GM08714 (cell line): ENCODE measurements around the gene IRF4.

ENCODE experiments used
- H3K4me3 ChIP-seq: fragments of 200-500 bp; sonication (Bioruptor generic); 2 replicates; pipeline ENCODE4 v1.5.1; 2014; ENCODE audit warnings: mild to moderate bottlenecking, low read length, inconsistent platforms
- ZNF274 ChIP-seq: IDR thresholded peaks from 2 replicates; pipeline ENCODE4 v1.6.1; 2012; ENCODE audit warnings: mild to moderate bottlenecking, low read depth, low read length

IRF4 gene

DNA sequence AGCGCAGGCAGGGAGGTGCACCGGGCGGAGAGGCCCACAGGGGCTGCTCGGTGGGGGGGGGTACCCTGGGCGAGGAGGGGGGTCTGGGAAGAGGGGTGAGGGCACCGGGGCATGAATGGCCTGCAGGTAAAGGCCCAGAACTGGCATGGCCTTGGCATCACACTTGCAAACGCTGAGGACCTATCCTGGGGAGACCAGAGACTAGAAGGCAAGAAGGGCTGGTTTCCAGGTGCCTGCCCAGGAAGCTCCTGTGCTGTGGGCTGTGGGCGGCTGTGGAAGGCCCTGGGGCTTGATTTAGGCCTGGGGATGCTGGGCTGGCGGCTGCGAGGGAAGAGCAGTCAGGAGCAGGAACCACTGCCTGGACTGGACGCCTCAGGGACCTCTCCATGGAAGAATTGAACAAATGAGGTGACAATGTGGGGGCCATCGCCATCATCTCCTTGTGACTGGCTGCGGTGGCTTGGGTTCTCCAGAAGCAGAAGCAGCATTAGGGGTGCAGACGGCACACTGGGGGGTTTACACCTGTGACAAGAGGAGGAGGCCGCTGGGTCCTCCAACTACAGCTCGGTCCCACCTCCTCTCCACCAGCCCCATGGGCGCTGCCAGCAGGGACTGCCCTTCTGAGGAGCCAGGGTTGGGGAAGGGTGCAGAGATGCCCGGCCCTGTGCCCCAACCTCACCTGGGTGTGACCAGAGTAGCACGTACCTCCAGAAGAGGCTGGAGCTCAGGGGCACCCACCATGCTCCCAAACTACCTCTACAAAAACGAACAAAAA is 32.1 kb upstream of the IRF4 start:
- TF ChIP-seq ZNF274, result no peak
- H3K4me3 ChIP-seq, result no peak overlapping the region

DNA sequence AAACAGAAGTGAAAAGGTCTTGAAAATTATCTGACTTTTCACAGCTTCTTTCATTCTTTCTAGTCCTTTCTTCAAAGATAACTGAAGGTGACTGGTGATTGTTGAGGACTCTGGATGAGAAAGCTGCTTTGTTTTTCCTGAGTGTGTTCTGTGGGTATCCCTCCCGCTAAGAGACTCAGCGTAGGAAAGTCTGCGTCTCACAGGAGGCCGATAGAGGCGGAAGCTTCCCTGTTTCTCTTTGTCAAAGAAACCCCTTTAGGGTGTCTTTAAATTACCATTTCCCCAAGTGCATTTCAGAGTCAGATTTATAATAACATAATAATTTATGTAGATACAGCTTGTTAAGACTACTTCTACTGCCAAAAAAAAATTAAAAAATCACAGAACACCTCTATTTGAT is 31.2 kb upstream of the IRF4 start:
- no peak overlapping the region for H3K4me3 ChIP-seq

DNA sequence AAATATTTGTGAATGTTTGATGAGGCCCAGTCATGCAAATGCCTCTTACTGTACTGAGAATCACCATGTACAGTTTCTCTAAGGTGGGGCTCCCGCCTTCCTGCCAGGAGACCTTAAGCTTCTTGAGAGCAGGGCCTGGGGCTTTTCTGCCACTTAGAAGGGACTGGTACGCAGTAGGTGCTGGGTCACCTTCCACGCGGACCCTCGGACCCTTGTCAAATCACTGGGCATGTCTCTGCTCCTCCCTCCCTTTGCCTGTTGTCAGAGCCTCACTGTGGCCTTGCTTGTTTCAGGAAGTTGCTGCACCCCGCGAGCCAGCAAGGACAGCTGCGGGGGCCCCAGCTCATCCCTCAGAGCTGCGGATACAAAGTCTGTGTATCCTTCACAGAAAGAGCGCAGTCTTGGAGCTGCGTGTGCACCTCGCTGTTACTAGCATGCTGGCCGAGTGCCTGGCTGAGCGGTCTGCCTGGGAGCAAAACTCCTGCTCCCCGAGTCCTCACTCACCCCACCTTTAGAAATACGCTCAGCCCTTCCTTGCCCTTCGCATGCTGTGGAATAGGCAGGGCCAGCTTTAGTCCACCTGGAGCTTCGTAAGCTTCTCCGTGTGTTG is 30.7 kb upstream of the IRF4 start:
- no peak for TF ChIP-seq ZNF274
- H3K4me3 ChIP-seq, result no peak overlapping the region

More for the DNA sequence above, 31.2 kb upstream of the IRF4 start:
- no peak for TF ChIP-seq ZNF274

- no peak overlapping the region for H3K4me3 ChIP-seq
- no peak for TF ChIP-seq ZNF274
Measured at GRCh38 chr6:361411-362132, 30.0 kb upstream of the IRF4 start.

GRCh38 chr6:362231-362923 is 29.2 kb upstream of the IRF4 start:
- no peak for TF ChIP-seq ZNF274
- H3K4me3 ChIP-seq, result no peak overlapping the region

- TF ChIP-seq ZNF274, result no peak
- no peak overlapping the region for H3K4me3 ChIP-seq
Measured at GRCh38 chr6:362924-363249, 28.7 kb upstream of the IRF4 start.

- H3K4me3 ChIP-seq, result no peak overlapping the region
- TF ChIP-seq ZNF274, result no peak
Measured at GRCh38 chr6:363291-363690, 28.3 kb upstream of the IRF4 start.

GRCh38 chr6:363909-364308 is 27.6 kb upstream of the IRF4 start:
- no peak for TF ChIP-seq ZNF274
- no peak overlapping the region for H3K4me3 ChIP-seq

DNA sequence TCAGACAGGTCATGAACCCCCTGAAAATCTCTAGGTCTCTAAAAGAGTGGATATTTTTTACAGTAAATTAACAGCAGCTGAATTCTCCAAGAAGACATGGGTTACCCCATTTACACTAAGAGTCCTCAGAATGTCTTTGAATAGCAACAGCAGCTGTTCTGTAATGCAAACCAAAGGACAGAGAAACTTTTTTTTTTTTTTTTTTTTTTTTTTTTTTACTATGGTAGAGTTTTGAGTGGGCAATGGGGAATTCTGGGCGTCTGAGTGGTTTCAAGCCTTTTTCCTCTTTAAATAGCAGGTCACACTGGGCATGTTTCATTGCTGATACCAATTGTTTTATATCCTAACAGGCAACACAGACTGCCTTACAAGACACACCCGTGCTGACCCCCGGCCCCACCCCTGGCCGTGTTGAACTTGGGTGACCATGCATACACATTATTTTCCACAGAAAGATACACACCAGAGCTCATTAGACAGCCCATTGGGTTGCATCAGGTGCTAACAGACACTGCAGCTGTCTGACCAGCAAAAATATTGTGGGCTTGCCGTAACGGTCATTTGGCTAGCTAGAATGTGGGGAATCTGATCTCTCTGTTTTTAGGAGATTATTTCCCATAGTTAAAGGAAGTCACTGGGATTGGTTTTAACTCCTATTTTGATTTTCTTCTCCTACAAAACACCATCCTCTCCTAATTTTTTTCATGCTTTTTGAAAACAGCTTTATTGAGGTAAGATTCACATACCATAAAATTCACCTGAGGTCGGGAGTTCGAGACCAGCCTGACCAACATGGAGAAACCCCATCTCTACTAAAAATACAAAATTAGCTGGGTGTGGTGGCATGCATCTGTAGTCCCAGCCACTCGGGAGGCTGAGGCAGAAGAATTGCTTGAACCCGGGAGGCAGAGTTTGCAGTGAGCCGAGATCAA is 26.7 kb upstream of the IRF4 start:
- TF ChIP-seq ZNF274, result no peak

DNA sequence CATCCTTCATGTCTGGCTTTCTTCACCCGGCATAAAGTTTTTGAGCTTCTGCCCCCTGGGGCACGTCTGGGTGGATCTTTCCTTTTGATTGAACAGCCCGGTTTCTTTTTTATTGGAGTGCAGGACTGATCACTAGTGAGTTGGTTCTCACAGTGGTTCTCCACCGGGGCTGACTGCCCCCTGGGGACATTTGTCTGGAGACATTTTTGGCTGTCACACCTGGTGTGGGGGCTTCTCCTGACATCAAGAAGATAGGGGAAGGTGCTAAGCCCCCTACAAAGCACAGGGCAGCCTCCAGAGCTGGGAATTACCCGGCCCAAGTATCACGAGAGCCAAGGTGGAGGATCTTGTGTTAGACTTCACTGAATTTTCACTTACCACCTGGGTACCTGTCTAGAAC is 25.7 kb upstream of the IRF4 start:
- H3K4me3 ChIP-seq, result no peak overlapping the region; the same call in 1 of the 2 replicates
- TF ChIP-seq ZNF274, result no peak

More for the DNA sequence above, 26.7 kb upstream of the IRF4 start:
- H3K4me3 ChIP-seq, result no peak overlapping the region

GRCh38 chr6:366389-367297 is 24.9 kb upstream of the IRF4 start:
- no peak overlapping the region for H3K4me3 ChIP-seq
- TF ChIP-seq ZNF274, result no peak

DNA sequence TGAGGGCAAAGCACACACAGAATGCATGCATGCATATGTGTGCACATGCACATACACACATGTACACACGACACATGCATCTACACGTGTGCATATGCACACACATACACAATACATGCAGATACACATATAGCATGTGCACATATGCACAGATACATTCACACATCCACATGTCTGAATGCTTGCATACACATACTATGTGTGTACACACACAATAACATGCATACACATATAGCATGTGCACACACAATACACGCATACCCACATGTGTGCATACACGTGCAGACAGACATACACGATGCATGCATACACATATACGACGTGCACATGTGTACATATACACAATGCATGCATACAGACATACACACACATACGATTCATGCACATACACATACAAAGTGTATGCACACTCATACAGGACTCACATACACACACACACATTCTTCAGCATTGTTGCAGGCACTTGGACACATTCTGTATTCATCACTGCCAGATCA is 24.2 kb upstream of the IRF4 start:
- no peak overlapping the region for H3K4me3 ChIP-seq
- no peak for TF ChIP-seq ZNF274
